ENCODE data around the gene APBA2. TPM values are rescaled to one million over a fixed set of nuclear protein-coding genes. Genes with fewer than 3 reads are reported as not detected.
"Not testable (repeated sequence)": the region's sequence is repeated elsewhere in the genome, so short reads cannot be mapped to it uniquely, and the experiment has no call there.

APBA2 gene
- total RNA-seq, 1 experiment from 2014 or later, result 27.6 TPM

GRCh38 chr15:29039466-29040369, 153.9 kb downstream of the APBA2 start:
- in situ Hi-C loops (cut with HindIII; ENCODE audit: low sequenced_read_pairs), result no loop called here
- DNase-seq (ENCODE audit: low spot score), result no peak

GRCh38 chr15:29040370-29040751, 154.6 kb downstream of the APBA2 start:
- in situ Hi-C loops (cut with HindIII; ENCODE audit: low sequenced_read_pairs), result no loop called here

GRCh38 chr15:29043736-29044502, 158.1 kb downstream of the APBA2 start:
- in situ Hi-C loops (cut with HindIII; ENCODE audit: low sequenced_read_pairs), result no loop called here
- DNase-seq (ENCODE audit: low spot score), result no peak

More at GRCh38 chr15:29040370-29040751, 154.6 kb downstream of the APBA2 start:
- peak; percentile 77 for DNase-seq (ENCODE audit: low spot score)

- in situ Hi-C loops (cut with HindIII; ENCODE audit: low sequenced_read_pairs), result no loop called here
- DNase-seq (ENCODE audit: low spot score), result no peak
These were observed 158.7 kb downstream of the APBA2 start for GRCh38 chr15:29044503-29044901.

DNA sequence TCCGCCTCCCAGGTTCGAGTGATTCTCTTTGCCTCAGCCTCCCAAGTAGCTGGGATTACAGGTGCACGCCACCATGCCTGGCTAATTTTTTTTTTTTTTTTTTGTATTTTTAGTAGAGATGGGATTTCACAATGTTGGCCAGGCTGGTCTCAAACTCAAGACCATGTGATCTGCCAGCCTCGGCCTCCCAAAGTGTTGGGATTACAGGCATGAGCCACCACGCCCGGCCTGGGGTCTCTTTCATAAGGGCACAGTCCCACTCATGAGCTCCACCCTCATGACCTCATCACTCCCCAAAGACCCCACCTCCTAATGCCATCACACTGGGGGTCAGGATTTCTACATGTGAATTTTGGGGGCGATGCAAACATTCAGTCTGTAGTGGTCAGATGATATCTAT, 159.4 kb downstream of the APBA2 start:
- DNase-seq (ENCODE audit: low spot score); in situ Hi-C loops (cut with HindIII; ENCODE audit: low sequenced_read_pairs): not testable (repeated sequence)

DNA sequence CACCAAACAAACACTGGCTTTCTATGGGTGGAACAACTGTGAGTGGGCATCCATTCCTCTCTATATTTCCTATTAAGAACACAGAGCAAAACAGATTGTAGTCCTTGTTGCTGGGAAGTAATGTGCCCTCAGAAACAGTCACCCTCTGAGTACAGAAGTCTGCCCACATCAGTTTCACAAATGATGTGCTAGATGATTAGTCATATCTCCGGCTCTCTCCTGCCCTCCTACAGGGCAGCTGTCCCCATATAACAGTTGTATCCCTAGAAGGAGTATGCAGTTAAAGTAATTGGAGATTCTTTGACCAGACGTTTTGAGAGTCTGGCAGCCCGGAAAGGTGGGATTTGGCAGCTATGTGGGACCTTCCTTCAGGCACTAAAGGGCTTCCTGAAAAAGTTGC, 159.9 kb downstream of the APBA2 start:
- DNase-seq (ENCODE audit: low spot score), result no peak
- in situ Hi-C loops (cut with HindIII; ENCODE audit: low sequenced_read_pairs), result no loop called here

- no peak for DNase-seq (ENCODE audit: low spot score)
- in situ Hi-C loops (cut with HindIII; ENCODE audit: low sequenced_read_pairs), result no loop called here
These were observed 160.6 kb downstream of the APBA2 start for GRCh38 chr15:29046281-29046810.

GRCh38 chr15:29046977-29047376, 161.2 kb downstream of the APBA2 start:
- no peak for DNase-seq (ENCODE audit: low spot score)
- in situ Hi-C loops (cut with HindIII; ENCODE audit: low sequenced_read_pairs), result no loop called here

GRCh38 chr15:29048011-29048410, 162.2 kb downstream of the APBA2 start:
- in situ Hi-C loops (cut with HindIII; ENCODE audit: low sequenced_read_pairs), result no loop called here
- DNase-seq (ENCODE audit: low spot score), result no peak

- in situ Hi-C loops (cut with HindIII; ENCODE audit: low sequenced_read_pairs), result no loop called here
- peak; percentile 35 for DNase-seq (ENCODE audit: low spot score)
These were observed 165.1 kb downstream of the APBA2 start for GRCh38 chr15:29050870-29051269.

GRCh38 chr15:29051422-29051821, 165.6 kb downstream of the APBA2 start:
- in situ Hi-C loops (cut with HindIII; ENCODE audit: low sequenced_read_pairs), result no loop called here
- peak; percentile 51 for DNase-seq (ENCODE audit: low spot score)

DNA sequence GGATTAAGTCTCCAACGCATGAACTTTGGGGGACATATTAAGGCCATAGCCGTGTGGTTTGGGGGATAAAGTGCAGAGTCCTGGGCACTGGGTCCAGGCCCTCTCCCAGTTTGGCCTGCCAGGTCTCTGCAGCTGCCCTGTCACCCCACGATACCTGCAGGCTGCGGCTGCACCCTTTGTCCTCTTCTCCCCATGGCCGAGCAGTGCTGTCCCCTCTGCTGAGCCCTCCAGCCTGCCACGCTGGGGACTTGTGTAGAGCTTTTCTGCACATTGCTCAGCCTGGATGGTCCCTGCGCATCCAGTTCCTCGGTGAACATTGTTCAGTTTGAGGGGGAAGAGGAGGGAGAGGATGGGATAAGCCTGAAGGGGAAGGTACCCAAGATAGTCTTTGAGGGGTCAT, 167.2 kb downstream of the APBA2 start:
- in situ Hi-C loops (cut with HindIII; ENCODE audit: low sequenced_read_pairs), result no loop called here
- DNase-seq (ENCODE audit: low spot score), result no peak

- in situ Hi-C loops (cut with HindIII; ENCODE audit: low sequenced_read_pairs), result no loop called here
- DNase-seq (ENCODE audit: low spot score), result no peak
These were observed 167.9 kb downstream of the APBA2 start for GRCh38 chr15:29053661-29054131.

GRCh38 chr15:29054171-29055045, 168.6 kb downstream of the APBA2 start:
- no peak for DNase-seq (ENCODE audit: low spot score)
- in situ Hi-C loops (cut with HindIII; ENCODE audit: low sequenced_read_pairs), result no loop called here

GRCh38 chr15:29055876-29056275, 170.1 kb downstream of the APBA2 start:
- in situ Hi-C loops (cut with HindIII; ENCODE audit: low sequenced_read_pairs), result no loop called here
- peak; percentile 85 for DNase-seq (ENCODE audit: low spot score)

GRCh38 chr15:29056839-29057450, 171.2 kb downstream of the APBA2 start:
- in situ Hi-C loops (cut with HindIII; ENCODE audit: low sequenced_read_pairs), result no loop called here
- DNase-seq (ENCODE audit: low spot score), result no peak

DNA sequence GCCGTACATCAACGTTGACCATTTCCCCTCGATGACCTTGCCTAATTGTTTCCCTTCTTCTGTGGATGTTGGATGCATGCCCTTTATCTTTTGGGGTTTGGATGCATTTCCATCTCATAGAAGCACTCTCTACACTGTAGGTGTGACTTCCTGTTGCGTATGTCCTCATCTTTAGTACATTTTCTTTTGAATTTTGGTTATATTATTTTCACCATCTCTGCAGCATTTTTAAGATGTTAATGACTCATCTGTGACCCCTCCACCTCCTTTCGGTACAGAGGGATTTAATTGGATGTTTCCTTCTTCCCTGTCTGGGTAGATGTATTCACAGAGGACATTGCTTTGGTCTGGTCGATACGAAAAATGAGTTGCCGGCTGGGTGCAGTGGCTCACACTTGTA, 172.1 kb downstream of the APBA2 start:
- in situ Hi-C loops (cut with HindIII; ENCODE audit: low sequenced_read_pairs), result no loop called here
- DNase-seq (ENCODE audit: low spot score), result no peak

DNA sequence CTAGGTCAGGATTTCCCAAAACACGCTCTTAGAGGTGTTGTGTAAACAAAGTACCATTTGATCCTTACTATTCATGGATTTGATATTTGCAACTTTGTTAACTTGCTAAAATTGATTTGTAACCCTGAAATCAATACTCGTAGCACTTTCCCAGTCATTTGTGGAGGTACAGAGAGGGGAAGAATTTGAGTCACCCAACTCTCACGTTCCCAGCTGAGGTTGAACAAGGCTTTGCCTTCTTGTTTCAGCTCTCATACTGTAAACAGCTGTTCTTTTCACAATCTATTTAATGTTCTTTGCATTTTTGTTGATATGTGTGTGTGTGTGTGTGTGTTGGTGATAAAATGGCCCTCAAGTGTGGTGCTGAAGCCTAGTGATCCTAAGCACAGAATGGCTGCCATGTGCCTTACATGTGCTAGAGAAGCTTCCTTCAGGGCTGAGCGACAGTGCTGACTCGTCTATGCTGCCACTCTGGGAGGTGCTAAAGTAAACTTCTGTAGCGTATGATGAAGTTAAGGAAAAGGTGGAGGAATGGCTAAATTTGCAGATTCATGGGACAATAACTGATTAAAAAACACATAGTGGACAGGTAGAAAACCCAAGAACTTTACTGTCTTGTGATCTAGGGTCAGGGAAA, 173.2 kb downstream of the APBA2 start:
- in situ Hi-C loops (cut with HindIII; ENCODE audit: low sequenced_read_pairs), result no loop called here
- no peak for DNase-seq (ENCODE audit: low spot score)
